Kidney epithelial cell (primary cell): ENCODE results near the gene METTL15. TPM values are rescaled to one million over a fixed set of nuclear protein-coding genes. Genes with fewer than 3 reads are reported as not detected.
"Not testable (repeated sequence)": the region's sequence is repeated elsewhere in the genome, so short reads cannot be mapped to it uniquely, and the experiment has no call there.

Experiments
- DNase-seq: peaks from one replicate; pipeline ENCODE4 v3.0.0-alpha.2; 2010; ENCODE audit warnings: low read depth
- H3K27me3 ChIP-seq: 2 replicates; pipeline ENCODE4 v1.6.0; 2011; ENCODE audit warnings: low read length; ENCODE audit not compliant: control insufficient read depth, insufficient read depth
- H3K36me3 ChIP-seq: 2 replicates; pipeline ENCODE4 v1.5.1; 2011; ENCODE audit warnings: low read length; ENCODE audit not compliant: control insufficient read depth, insufficient read depth
- H3K4me3 ChIP-seq: 2 replicates; pipeline ENCODE4 v1.5.1; 2011; ENCODE audit warnings: low read depth, mild to moderate bottlenecking, control low read depth, low read length
- CTCF ChIP-seq: IDR thresholded peaks from 2 replicates; pipeline ENCODE4 v1.5.1; 2011; ENCODE audit warnings: mild to moderate bottlenecking, moderate library complexity, low read length, control low read depth, inconsistent platforms; ENCODE audit not compliant: insufficient read depth, poor library complexity, severe bottlenecking
- total RNA-seq: library from RNA; depleted of rRNA; stranded (reverse); fragments of >200 nt; gene quantifications from 2 replicates; pipeline ENCODE4 v1.2.3, GENCODE V29; 2015

Gene METTL15
- total RNA-seq, 1 donor from 2014 or later = 12.3 TPM

GRCh38 chr11:28347371-28347770 is 239.2 kb downstream of the METTL15 start:
- Histone ChIP-seq H3K27me3 (no peaks in the 10 kb centered on the region), H3K4me3 (no peak overlapping the region), H3K36me3 (no peaks in the 10 kb centered on the region)
- no peak for DNase-seq
- TF ChIP-seq CTCF = no peak

GRCh38 chr11:28350216-28350615 is 242.0 kb downstream of the METTL15 start:
- TF ChIP-seq CTCF = no peak

GRCh38 chr11:28353991-28354390 is 245.8 kb downstream of the METTL15 start:
- no peaks in the 10 kb centered on the region for H3K36me3 ChIP-seq
- no peak for DNase-seq
- no peak overlapping the region for H3K4me3 ChIP-seq
- no peak for TF ChIP-seq CTCF
- H3K27me3 ChIP-seq = no peaks in the 10 kb centered on the region

More at GRCh38 chr11:28350216-28350615, 242.0 kb downstream of the METTL15 start:
- H3K27me3 ChIP-seq = no peaks in the 10 kb centered on the region
- H3K36me3 ChIP-seq = no peaks in the 10 kb centered on the region
- no peak for DNase-seq
- no peak overlapping the region for H3K4me3 ChIP-seq

- no peak for DNase-seq
These were observed 258.6 kb downstream of the METTL15 start for GRCh38 chr11:28366549-28367346.

GRCh38 chr11:28378095-28378494 is 269.9 kb downstream of the METTL15 start:
- not testable (repeated sequence) for H3K36me3 ChIP-seq, H3K27me3 ChIP-seq, H3K4me3 ChIP-seq, DNase-seq

More at GRCh38 chr11:28366549-28367346, 258.6 kb downstream of the METTL15 start:
- no peak for TF ChIP-seq CTCF
- H3K4me3 ChIP-seq = no peak overlapping the region
- H3K36me3 ChIP-seq = no peaks in the 10 kb centered on the region
- no peaks in the 10 kb centered on the region for H3K27me3 ChIP-seq

Other genes with a start within 250 kb of the METTL15 start
- 1.9 and 2.1 TPM in 2 replicates for gene KIF18A, start 232 bp upstream of the METTL15 start, total RNA-seq